ENCODE data around the gene C6orf136. TPM values are rescaled to one million over a fixed set of nuclear protein-coding genes. Genes with fewer than 3 reads are reported as not detected.

C6orf136 gene
- total and polyA plus RNA-seq, 2 donors from 2014 or later: 27.4 to 45.6 TPM

GRCh38 chr6:30598912-30599624, 47.9 kb upstream of the C6orf136 start:
- Histone ChIP-seq H3K36me3 (ENCODE audit: control insufficient read depth in 2 of 3, insufficient read depth in 3 of 3, low read length in 3 of 3) (peaks cover 15 to 32% (median 30%) of the 10 kb centered on the region in 3 donors), H3K4me1 (ENCODE audit: control insufficient read depth in 2 of 3, insufficient read depth in 2 of 3, low read depth in 1 of 3, low read length in 3 of 3) (no peaks in the 10 kb centered on the region), H3K9me3 (ENCODE audit: control insufficient read depth in 2 of 3, insufficient read depth in 1 of 3, low read length in 3 of 3) (no peaks in the 10 kb centered on the region), H3K9ac (ENCODE audit: low read length in 3 of 3) (no peak overlapping the region), H3K27ac (ENCODE audit: low read depth in 2 of 2, low read length in 2 of 2) (no peak overlapping the region), H3K27me3 (ENCODE audit: control insufficient read depth, insufficient read depth, low read length) (no peaks in the 10 kb centered on the region), H3K4me3 (ENCODE audit: low read length in 3 of 3) (no peak overlapping the region)
- TF ChIP-seq CTCF (IDR thresholded peaks at IDR 0.05; ENCODE audit: borderline replicate concordance, extremely low read depth, insufficient read depth): no peak
- DNase-seq (no peak), FAIRE-seq (no peak)
- intact Hi-C loops (cut with DNase I): no loop called here

- DNase-seq: no peak
- Histone ChIP-seq H3K27me3 (ENCODE audit: control insufficient read depth, insufficient read depth, low read length) (no peaks in the 10 kb centered on the region), H3K9me3 (ENCODE audit: control insufficient read depth in 2 of 3, insufficient read depth in 1 of 3, low read length in 3 of 3) (no peaks in the 10 kb centered on the region), H3K36me3 (ENCODE audit: control insufficient read depth in 2 of 3, insufficient read depth in 3 of 3, low read length in 3 of 3) (peaks cover 20 to 39% (median 37%) of the 10 kb centered on the region in 3 donors), H3K27ac (ENCODE audit: low read depth in 2 of 2, low read length in 2 of 2) (no peak overlapping the region), H3K4me3 (ENCODE audit: low read length in 3 of 3) (no peak overlapping the region), H3K4me1 (ENCODE audit: control insufficient read depth in 2 of 3, insufficient read depth in 2 of 3, low read depth in 1 of 3, low read length in 3 of 3) (no peaks in the 10 kb centered on the region), H3K9ac (ENCODE audit: low read length in 3 of 3) (no peak overlapping the region)
- intact Hi-C loops (cut with DNase I): no loop called here
- no peak for FAIRE-seq
- no peak for TF ChIP-seq CTCF (IDR thresholded peaks at IDR 0.05; ENCODE audit: borderline replicate concordance, extremely low read depth, insufficient read depth)
Observed at GRCh38 chr6:30599625-30600324, 47.2 kb upstream of the C6orf136 start.

GRCh38 chr6:30600451-30600961, 46.4 kb upstream of the C6orf136 start:
- intact Hi-C loops (cut with DNase I): no loop called here
- no peak overlapping the region for H3K27ac ChIP-seq (ENCODE audit: low read depth in 2 of 2, low read length in 2 of 2)
- no peaks in the 10 kb centered on the region for H3K27me3 ChIP-seq (ENCODE audit: control insufficient read depth, insufficient read depth, low read length)
- H3K9ac ChIP-seq (ENCODE audit: low read length in 3 of 3): no peak overlapping the region
- no peak for FAIRE-seq
- DNase-seq: peak in 1 of 5 donors; percentile 77
- no peaks in the 10 kb centered on the region for H3K4me1 ChIP-seq (ENCODE audit: control insufficient read depth in 2 of 3, insufficient read depth in 2 of 3, low read depth in 1 of 3, low read length in 3 of 3)
- no peaks in the 10 kb centered on the region for H3K9me3 ChIP-seq (ENCODE audit: control insufficient read depth in 2 of 3, insufficient read depth in 1 of 3, low read length in 3 of 3)
- H3K4me3 ChIP-seq (ENCODE audit: low read length in 3 of 3): no peak overlapping the region
- peaks cover 25 to 45% (median 44%) of the 10 kb centered on the region in 3 donors for H3K36me3 ChIP-seq (ENCODE audit: control insufficient read depth in 2 of 3, insufficient read depth in 3 of 3, low read length in 3 of 3)
- no peak for TF ChIP-seq CTCF (IDR thresholded peaks at IDR 0.05; ENCODE audit: borderline replicate concordance, extremely low read depth, insufficient read depth)

Measured in kidney (tissue), 14 donors.